Endodermal cell (in vitro differentiated cells): ENCODE measurements around the gene UGP2. TPM values are rescaled to one million over a fixed set of nuclear protein-coding genes. Genes with fewer than 3 reads are reported as not detected.

ENCODE experiments used
- DNase-seq: peaks from one replicate; pipeline ENCODE4 v3.0.0-alpha.2; 2017
- H3K27ac ChIP-seq: 2 replicates; pipeline ENCODE4 v1.5.1; 2013; ENCODE audit warnings: mild to moderate bottlenecking, low read depth, low read length, moderate library complexity
- H3K27me3 ChIP-seq: 2 replicates; pipeline ENCODE4 v1.6.1; 2013; ENCODE audit warnings: mild to moderate bottlenecking, low read length, moderate library complexity; ENCODE audit not compliant: insufficient read depth, control insufficient read depth, poor library complexity, severe bottlenecking
- H3K36me3 ChIP-seq: 2 replicates; pipeline ENCODE4 v1.7.0; 2013; ENCODE audit warnings: mild to moderate bottlenecking, low read length, moderate library complexity; ENCODE audit not compliant: control insufficient read depth, insufficient read depth
- H3K4me1 ChIP-seq: one replicate; pipeline ENCODE4 v1.7.0; 2013; ENCODE audit warnings: low read length; ENCODE audit not compliant: control insufficient read depth, insufficient read depth
- H3K4me3 ChIP-seq: 2 replicates; pipeline ENCODE4 v1.5.1; 2013; ENCODE audit warnings: mild to moderate bottlenecking, low read length, moderate library complexity
- H3K9ac ChIP-seq: 2 replicates; pipeline ENCODE4 v1.6.1; 2013; ENCODE audit warnings: mild to moderate bottlenecking, low read length, moderate library complexity; ENCODE audit not compliant: poor library complexity, severe bottlenecking; ENCODE audit errors: extremely low read depth
- H3K9me3 ChIP-seq: 2 replicates; pipeline ENCODE4 v1.6.1; 2013; ENCODE audit warnings: mild to moderate bottlenecking, low read length, moderate library complexity; ENCODE audit not compliant: control insufficient read depth
- H3K27ac Mint-ChIP-seq: 2 replicates; pipeline ENCODE4 v1.8.0; 2020; ENCODE audit warnings: mixed read lengths
- H3K27me3 Mint-ChIP-seq: 2 replicates; pipeline ENCODE4 v1.8.0; 2021; ENCODE audit warnings: mild to moderate bottlenecking, mixed read lengths; ENCODE audit not compliant: insufficient read depth
- H3K36me3 Mint-ChIP-seq: 2 replicates; pipeline ENCODE4 v1.8.0; 2020; ENCODE audit warnings: low read depth, mixed read lengths
- H3K4me1 Mint-ChIP-seq: 2 replicates; pipeline ENCODE4 v1.8.0; 2020; ENCODE audit warnings: mixed read lengths
- H3K4me3 Mint-ChIP-seq: 2 replicates; pipeline ENCODE4 v1.8.0; 2020; ENCODE audit warnings: mild to moderate bottlenecking, moderate library complexity, mixed read lengths
- H3K9me3 Mint-ChIP-seq: 2 replicates; pipeline ENCODE4 v1.8.0; 2020; ENCODE audit warnings: mild to moderate bottlenecking, mixed read lengths
- CTCF ChIP-seq: fragments of 200-600 bp; sonication (generic); conservative IDR thresholded peaks from 2 replicates; pipeline ENCODE4 v1.5.0; 2021; ENCODE audit warnings: antibody characterized with exemption, mild to moderate bottlenecking
- WGBS, 2 experiments: methylation state at CpG; one replicate each; pipeline versions ENCODE4 v1.1.5 to v1.1.7; 2013; ENCODE audit warnings: missing lambda C conversion rate in 2 of 2, mixed read lengths in 1 of 2; ENCODE audit not compliant: insufficient coverage in 1 of 2, insufficient read length in 1 of 2; 5-methylcytosine and 5-hydroxymethylcytosine counted together
- total RNA-seq, 2 donors: library from RNA; stranded (reverse); fragmentation: NEBNext Ultra II Directional in 1 of 2; extraction: Animal tissue kit (Norgen Biotek cat#: 25700) in 1 of 2; gene quantifications; 2 replicates in 1 of 2; 3 replicates in 1 of 2; pipeline ENCODE4 v1.2.1, GENCODE V29; 2021

The UGP2 gene
- total RNA-seq, 2 donors from 2014 or later = 104 to 136 TPM

DNA sequence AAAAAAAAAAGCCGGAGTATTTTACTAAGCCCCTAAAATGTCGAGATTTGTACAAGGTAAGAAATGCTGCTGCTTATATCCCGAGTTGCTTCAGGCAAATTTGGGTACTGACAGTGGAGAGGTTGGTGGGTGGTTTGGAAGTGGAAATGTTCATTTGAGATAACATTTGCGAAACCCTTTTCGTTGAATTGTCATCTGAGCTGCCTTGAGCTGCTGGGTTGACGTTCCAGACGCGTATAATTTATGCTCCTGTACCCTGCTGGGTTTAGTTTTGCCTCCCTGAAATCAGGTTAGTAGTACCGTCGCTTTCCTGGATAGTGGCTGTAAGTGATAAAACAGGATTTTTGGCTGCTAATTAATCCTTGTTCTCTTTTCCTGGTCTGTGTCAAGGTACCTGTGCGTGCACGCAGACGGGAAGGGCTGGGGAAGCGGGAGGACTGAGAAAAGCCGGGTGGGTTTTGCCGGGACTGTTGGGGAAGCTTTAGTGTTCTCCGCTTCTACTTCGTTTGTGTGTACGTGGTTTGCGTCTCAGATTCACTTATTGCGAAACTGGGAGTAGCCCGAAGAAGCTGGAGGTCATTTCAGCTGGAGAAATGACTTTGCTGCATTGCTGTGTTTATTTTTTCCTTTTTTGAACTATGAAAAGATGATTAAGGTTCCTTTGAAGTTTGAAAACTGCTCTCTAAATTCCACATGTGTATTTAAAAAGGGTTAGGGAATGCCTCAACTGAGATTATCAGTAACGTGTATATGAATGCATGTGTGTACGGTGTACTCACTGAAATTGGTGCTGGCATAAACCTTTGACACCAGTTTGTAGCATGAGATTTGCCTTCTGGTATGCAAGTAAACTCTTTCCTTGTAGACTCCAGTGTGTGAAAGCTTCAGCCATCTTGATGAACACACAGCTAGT, 709 bp downstream of the UGP2 start:
- Histone ChIP-seq H3K4me3 (peak overlapping the region; percentile 94), H3K9me3 (no peaks in the 10 kb centered on the region), H3K9ac (peak overlapping the region; percentile 68), H3K27ac (no peak overlapping the region), H3K27me3 (no peaks in the 10 kb centered on the region), H3K4me1 (no peaks in the 10 kb centered on the region), H3K36me3 (no peaks in the 10 kb centered on the region)
- Mint-ChIP-seq H3K36me3 (no peaks in the 10 kb centered on the region), H3K4me1 (peaks cover 50% of the 10 kb centered on the region), H3K27me3 (no peaks in the 10 kb centered on the region), H3K4me3 (peak overlapping the region; percentile 98), H3K9me3 (no peaks in the 10 kb centered on the region), H3K27ac (peak overlapping the region; percentile 93)
- no peak for TF ChIP-seq CTCF
- WGBS, 2 experiments = 0 to 1% methylated on average over 13 to 24 of the region's 24 CpGs
- DNase-seq = peak; percentile 55

DNA sequence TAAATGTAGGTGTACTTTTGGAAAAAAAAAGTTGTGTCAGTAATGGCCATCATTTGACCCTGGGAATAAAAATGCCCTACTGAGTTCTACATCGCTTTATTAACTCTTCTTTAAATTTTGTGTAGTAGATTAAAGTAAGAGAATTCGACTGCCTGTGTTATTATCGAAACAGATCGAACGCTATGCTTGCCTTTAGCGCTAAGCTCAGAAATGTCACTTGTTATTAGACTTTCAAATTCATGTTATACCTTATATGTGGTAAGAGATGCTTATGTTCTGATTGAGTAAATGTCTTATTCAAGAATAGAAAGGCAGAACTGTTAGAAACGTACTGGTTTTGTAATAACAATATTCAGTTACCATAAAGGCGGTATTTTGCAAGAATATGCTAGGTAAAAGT, 1.4 kb downstream of the UGP2 start:
- peak overlapping the region; percentile 94 for H3K4me3 ChIP-seq
- H3K4me3 Mint-ChIP-seq = peak overlapping the region; percentile 98
- no peak for TF ChIP-seq CTCF
- H3K27me3 Mint-ChIP-seq = no peaks in the 10 kb centered on the region
- H3K9me3 ChIP-seq = no peaks in the 10 kb centered on the region
- H3K27ac Mint-ChIP-seq = no peak overlapping the region
- H3K9ac ChIP-seq = peak overlapping the region; percentile 68
- H3K36me3 ChIP-seq = no peaks in the 10 kb centered on the region
- H3K9me3 Mint-ChIP-seq = no peaks in the 10 kb centered on the region
- H3K27me3 ChIP-seq = no peaks in the 10 kb centered on the region
- 7 to 10% methylated on average over 2 to 8 of the region's 8 CpGs for WGBS, 2 experiments
- H3K4me1 Mint-ChIP-seq = peaks cover 54% of the 10 kb centered on the region
- no peaks in the 10 kb centered on the region for H3K4me1 ChIP-seq
- no peak for DNase-seq
- no peak overlapping the region for H3K27ac ChIP-seq
- H3K36me3 Mint-ChIP-seq = no peaks in the 10 kb centered on the region

- Histone ChIP-seq H3K27ac (no peak overlapping the region), H3K9me3 (no peaks in the 10 kb centered on the region), H3K36me3 (no peaks in the 10 kb centered on the region), H3K9ac (no peak overlapping the region), H3K4me3 (peak overlapping the region; percentile 94), H3K4me1 (no peaks in the 10 kb centered on the region), H3K27me3 (no peaks in the 10 kb centered on the region)
- Mint-ChIP-seq H3K27me3 (no peaks in the 10 kb centered on the region), H3K4me1 (peaks cover 58% of the 10 kb centered on the region), H3K36me3 (no peaks in the 10 kb centered on the region), H3K27ac (no peak overlapping the region), H3K4me3 (peak overlapping the region; percentile 98), H3K9me3 (no peaks in the 10 kb centered on the region)
- no peak for TF ChIP-seq CTCF
- DNase-seq = no peak
- WGBS, 2 experiments = 53 to 57% methylated on average over 1 to 2 of the region's 2 CpGs
Measured at GRCh38 chr2:63843791-63844190, 2.1 kb downstream of the UGP2 start.
